ENCODE results near the gene SETDB2. TPM values are rescaled to one million over a fixed set of nuclear protein-coding genes. Genes with fewer than 3 reads are reported as not detected.
A peak's percentile ranks its signal among the peaks of the same experiment; 100 is the strongest.

The SETDB2 gene
- total and polyA plus RNA-seq, 2 of the 13 experiments (the other 11 are each of a cell fraction or from before 2014, with no cell fraction given), result 8.1 to 8.7 TPM

DNA sequence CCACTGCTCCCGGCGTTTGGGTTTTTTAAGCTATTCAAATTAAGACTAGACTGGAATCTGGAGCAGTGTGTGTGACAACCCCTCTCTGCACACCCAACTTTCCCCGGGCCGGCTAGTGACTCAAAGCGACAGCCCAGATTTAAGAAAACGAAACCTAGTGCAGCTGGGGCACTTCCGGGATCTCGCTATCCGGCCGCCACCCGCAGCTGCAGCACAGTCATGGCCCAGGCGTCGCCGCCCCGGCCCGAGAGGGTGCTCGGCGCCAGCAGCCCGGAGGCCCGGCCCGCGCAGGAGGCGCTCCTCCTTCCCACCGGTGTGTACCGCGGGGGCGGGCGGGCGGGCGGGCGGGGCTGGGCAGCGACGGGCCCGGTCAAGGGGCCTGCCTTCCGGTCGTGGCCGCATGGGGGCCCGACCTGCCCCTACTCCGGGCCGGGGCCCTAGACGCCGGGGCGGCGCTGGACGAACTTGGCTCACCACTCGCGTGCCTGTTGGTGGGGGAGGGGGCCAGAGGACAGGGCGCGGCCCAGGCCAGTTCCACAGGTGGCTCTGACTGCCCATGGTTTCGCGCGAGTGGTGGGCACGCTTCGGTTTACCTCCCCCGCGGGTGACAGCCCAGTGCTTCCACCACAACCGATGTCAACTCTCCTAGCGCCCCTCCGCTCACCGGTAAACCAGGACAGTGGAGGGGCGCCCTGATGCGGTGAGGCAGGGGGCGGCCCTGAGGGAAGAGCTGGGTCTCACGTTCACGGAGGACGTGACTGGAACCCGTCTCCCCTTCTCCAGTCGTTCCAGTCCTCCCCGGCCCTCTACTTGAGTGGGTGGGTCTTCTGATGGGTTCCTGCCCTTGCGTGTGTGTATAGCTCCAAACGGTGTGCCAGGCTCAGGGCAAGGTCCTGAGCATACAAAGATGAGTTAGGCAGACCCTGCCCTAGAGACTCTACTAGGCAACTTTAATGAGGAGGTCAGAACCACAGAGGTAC, 52.0 kb downstream of the SETDB2 start, which contains the start of gene PHF11 (continued):
- no peak for TF ChIP-seq ZNF33A (CRISPR knock-in tag; IDR thresholded peaks at IDR 0.05; ENCODE audit: borderline replicate concordance)
- TF ChIP-seq, protein P1, sequence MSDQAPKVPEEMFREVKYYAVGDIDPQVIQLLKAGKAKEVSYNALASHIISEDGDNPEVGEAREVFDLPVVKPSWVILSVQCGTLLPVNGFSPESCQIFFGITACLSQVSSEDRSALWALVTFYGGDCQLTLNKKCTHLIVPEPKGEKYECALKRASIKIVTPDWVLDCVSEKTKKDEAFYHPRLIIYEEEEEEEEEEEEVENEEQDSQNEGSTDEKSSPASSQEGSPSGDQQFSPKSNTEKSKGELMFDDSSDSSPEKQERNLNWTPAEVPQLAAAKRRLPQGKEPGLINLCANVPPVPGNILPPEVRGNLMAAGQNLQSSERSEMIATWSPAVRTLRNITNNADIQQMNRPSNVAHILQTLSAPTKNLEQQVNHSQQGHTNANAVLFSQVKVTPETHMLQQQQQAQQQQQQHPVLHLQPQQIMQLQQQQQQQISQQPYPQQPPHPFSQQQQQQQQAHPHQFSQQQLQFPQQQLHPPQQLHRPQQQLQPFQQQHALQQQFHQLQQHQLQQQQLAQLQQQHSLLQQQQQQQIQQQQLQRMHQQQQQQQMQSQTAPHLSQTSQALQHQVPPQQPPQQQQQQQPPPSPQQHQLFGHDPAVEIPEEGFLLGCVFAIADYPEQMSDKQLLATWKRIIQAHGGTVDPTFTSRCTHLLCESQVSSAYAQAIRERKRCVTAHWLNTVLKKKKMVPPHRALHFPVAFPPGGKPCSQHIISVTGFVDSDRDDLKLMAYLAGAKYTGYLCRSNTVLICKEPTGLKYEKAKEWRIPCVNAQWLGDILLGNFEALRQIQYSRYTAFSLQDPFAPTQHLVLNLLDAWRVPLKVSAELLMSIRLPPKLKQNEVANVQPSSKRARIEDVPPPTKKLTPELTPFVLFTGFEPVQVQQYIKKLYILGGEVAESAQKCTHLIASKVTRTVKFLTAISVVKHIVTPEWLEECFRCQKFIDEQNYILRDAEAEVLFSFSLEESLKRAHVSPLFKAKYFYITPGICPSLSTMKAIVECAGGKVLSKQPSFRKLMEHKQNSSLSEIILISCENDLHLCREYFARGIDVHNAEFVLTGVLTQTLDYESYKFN (CRISPR knock-in tag; conservative IDR thresholded peaks at IDR 0.05), result 0 out of 2 replicates have a peak, but pooled peaks have one; percentile 36
- no peak for TF ChIP-seq WIZ (CRISPR knock-in tag; IDR thresholded peaks at IDR 0.05)
- TF ChIP-seq, protein P2, sequence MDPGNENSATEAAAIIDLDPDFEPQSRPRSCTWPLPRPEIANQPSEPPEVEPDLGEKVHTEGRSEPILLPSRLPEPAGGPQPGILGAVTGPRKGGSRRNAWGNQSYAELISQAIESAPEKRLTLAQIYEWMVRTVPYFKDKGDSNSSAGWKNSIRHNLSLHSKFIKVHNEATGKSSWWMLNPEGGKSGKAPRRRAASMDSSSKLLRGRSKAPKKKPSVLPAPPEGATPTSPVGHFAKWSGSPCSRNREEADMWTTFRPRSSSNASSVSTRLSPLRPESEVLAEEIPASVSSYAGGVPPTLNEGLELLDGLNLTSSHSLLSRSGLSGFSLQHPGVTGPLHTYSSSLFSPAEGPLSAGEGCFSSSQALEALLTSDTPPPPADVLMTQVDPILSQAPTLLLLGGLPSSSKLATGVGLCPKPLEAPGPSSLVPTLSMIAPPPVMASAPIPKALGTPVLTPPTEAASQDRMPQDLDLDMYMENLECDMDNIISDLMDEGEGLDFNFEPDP (CRISPR knock-in tag; conservative IDR thresholded peaks at IDR 0.05), result no peak
- TF ChIP-seq, protein P3, sequence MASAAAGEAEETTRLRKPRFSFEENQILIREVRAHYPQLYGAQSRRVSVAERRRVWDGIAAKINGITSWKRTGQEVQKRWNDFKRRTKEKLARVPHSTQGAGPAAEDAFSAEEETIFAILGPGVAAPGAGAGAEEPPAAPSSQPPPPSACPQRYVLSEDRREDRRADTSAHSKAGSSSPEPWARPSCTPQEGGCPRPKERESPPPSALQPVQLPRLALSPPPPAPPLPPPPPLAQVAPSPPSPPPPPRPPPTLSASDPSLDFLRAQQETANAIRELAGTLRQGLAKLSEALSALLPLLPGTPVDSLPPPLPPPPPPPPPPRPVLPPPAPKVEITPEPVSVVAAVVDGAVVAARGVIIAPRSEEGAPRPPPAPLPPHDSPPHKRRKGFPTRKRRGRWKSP (CRISPR knock-in tag; IDR thresholded peaks at IDR 0.05), result no peak
- no peak for TF ChIP-seq MED1 (CRISPR knock-in tag; IDR thresholded peaks at IDR 0.05)
- TF ChIP-seq ZNF354B (CRISPR knock-in tag; IDR thresholded peaks at IDR 0.05), result no peak
- TF ChIP-seq ZNF382 (CRISPR knock-in tag; IDR thresholded peaks at IDR 0.05; ENCODE audit: borderline replicate concordance), result no peak
- no peak for TF ChIP-seq MAF1 (CRISPR knock-in tag; IDR thresholded peaks at IDR 0.05; ENCODE audit: borderline replicate concordance)
- no peak for TF ChIP-seq ZNF883 (CRISPR knock-in tag; IDR thresholded peaks at IDR 0.05; ENCODE audit: not compliant biosample characterization)
- no peak for TF ChIP-seq FOXK2 (IDR thresholded peaks at IDR 0.05)
- no peak for TF ChIP-seq CHD4 (IDR thresholded peaks at IDR 0.05; ENCODE audit: borderline replicate concordance, low read length)
- TF ChIP-seq SMAD1 (CRISPR knock-in tag; IDR thresholded peaks at IDR 0.05; ENCODE audit: borderline replicate concordance, low read depth), result no peak
- TF ChIP-seq, protein P4, sequence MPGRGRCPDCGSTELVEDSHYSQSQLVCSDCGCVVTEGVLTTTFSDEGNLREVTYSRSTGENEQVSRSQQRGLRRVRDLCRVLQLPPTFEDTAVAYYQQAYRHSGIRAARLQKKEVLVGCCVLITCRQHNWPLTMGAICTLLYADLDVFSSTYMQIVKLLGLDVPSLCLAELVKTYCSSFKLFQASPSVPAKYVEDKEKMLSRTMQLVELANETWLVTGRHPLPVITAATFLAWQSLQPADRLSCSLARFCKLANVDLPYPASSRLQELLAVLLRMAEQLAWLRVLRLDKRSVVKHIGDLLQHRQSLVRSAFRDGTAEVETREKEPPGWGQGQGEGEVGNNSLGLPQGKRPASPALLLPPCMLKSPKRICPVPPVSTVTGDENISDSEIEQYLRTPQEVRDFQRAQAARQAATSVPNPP (CRISPR knock-in tag; IDR thresholded peaks at IDR 0.05), result 0 out of 2 replicates have a peak, but pooled peaks have one; percentile 45
- no peak for TF ChIP-seq ATRX (CRISPR knock-in tag; IDR thresholded peaks at IDR 0.05; ENCODE audit: borderline replicate concordance)
- TF ChIP-seq, protein P5, sequence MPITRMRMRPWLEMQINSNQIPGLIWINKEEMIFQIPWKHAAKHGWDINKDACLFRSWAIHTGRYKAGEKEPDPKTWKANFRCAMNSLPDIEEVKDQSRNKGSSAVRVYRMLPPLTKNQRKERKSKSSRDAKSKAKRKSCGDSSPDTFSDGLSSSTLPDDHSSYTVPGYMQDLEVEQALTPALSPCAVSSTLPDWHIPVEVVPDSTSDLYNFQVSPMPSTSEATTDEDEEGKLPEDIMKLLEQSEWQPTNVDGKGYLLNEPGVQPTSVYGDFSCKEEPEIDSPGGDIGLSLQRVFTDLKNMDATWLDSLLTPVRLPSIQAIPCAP (CRISPR knock-in tag; IDR thresholded peaks at IDR 0.05; ENCODE audit: low read depth), result no peak
- TF ChIP-seq ZNF367 (CRISPR knock-in tag; IDR thresholded peaks at IDR 0.05; ENCODE audit: borderline replicate concordance), result 0 out of 2 replicates have a peak, but pooled peaks have one; percentile 30
